Activated CD4-positive, alpha-beta T cell treated with anti-CD3 and anti-CD28 coated beads, Interleukin-2, amount 10 ng/mL, durations not matched to agents 7 days and 5 days (primary cell): ENCODE results near the gene FGF11. TPM values are rescaled to one million over a fixed set of nuclear protein-coding genes. Genes with fewer than 3 reads are reported as not detected.

Experiments
- CTCF ChIA-PET: fragments of 350-600 bp; sonication (Branson Sonifier 250); formaldehyde crosslinking; loops from one replicate; lab custom pipeline; 2021; ENCODE audit warnings: antibody characterized with exemption; lab: Charles Lee
- POLR2A ChIA-PET: fragments of 350-600 bp; sonication (Branson Sonifier 250); formaldehyde crosslinking; loops from one replicate; lab custom pipeline; 2021; ENCODE audit warnings: antibody characterized with exemption; lab: Charles Lee
- DNase-seq: peaks from one replicate; pipeline ENCODE4 v3.0.0-alpha.2; 2020
- H3K27ac Mint-ChIP-seq: one replicate; pipeline ENCODE4 v1.8.0; 2021; ENCODE audit warnings: mild to moderate bottlenecking, moderate library complexity, mixed read lengths
- H3K27me3 Mint-ChIP-seq: one replicate; pipeline ENCODE4 v1.8.0; 2021; ENCODE audit warnings: mixed read lengths
- H3K36me3 Mint-ChIP-seq: one replicate; pipeline ENCODE4 v1.8.0; 2021; ENCODE audit warnings: low read depth, mixed read lengths
- H3K4me1 Mint-ChIP-seq: one replicate; pipeline ENCODE4 v1.8.0; 2021; ENCODE audit warnings: mixed read lengths
- H3K4me3 Mint-ChIP-seq: one replicate; pipeline ENCODE4 v1.8.0; 2021; ENCODE audit warnings: mild to moderate bottlenecking, moderate library complexity, mixed read lengths
- H3K9me3 Mint-ChIP-seq: one replicate; pipeline ENCODE4 v1.8.0; 2021; ENCODE audit warnings: mixed read lengths
- total RNA-seq, 2 experiments: library from RNA; stranded (reverse); gene quantifications; one replicate each; pipeline ENCODE4 v1.2.3, GENCODE V29; 2021

FGF11 gene
- total RNA-seq, 2 experiments from 2014 or later = 6.8 to 9.4 TPM

DNA sequence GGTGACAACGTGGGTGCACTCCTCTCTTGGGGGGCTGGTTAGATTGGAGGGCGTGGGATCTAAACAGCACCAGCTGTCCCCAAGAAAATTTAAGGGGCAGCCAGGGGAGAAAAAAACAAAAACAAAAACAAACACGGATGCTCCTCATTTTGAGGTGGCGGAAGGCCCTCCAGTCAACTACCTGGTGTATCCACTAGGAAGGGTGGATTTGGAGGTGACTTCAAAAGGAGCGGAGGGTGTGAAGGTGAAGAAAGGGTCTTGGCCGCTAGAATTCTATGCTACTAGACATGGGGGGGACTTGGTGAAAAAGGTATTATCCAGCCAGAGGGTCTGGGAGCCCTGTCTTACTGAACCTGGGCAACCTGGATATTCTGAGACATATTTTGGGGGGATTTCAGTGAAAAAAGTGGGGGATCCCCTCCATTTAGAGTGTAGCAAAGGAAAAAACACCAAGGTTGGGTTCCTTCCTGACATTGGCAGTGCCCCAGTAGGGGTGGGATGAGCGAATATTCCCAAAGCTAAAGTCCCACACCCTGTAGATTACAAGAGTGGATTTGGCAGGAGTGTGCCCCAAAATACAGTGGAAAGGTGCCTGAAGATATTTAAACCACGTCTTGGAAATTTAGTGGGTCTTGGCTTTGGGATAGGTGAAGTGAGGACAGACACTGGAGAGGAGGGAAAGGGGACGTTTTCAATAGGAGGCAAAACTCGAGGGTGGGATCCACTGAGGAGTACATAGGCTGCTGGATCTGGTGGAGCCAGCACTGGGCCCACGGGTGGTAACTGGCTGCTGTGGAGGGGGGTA lies 454 bp upstream of the FGF11 start:
- POLR2A ChIA-PET = no interaction called here
- Mint-ChIP-seq H3K27me3 (peaks cover 33% of the 10 kb centered on the region), H3K27ac (no peak overlapping the region), H3K36me3 (peaks cover 26% of the 10 kb centered on the region), H3K4me3 (peak overlapping the region; percentile 69), H3K9me3 (no peaks in the 10 kb centered on the region), H3K4me1 (peaks cover 43% of the 10 kb centered on the region)
- DNase-seq = no peak
- CTCF ChIA-PET = interaction anchor here (0.8 to 1.4 kb wide), 4 partner anchors 8 to 122 kb away, joined by 3 to 4 read pairs (median 4); no protein-coding TSS in a partner anchor

GRCh38 chr17:7440113-7440833 lies 961 bp downstream of the FGF11 start:
- peaks cover 45% of the 10 kb centered on the region for H3K4me1 Mint-ChIP-seq
- H3K27me3 Mint-ChIP-seq = peaks cover 45% of the 10 kb centered on the region
- ChIA-PET POLR2A (no interaction called here), CTCF (interaction anchor here (0.5 to 1.9 kb wide), 9 partner anchors 12 to 144 kb away, joined by 3 to 10 read pairs (median 4); partner anchors contain the start of gene TMEM95)
- peaks cover 27% of the 10 kb centered on the region for H3K36me3 Mint-ChIP-seq
- peak; percentile 43 for DNase-seq
- H3K4me3 Mint-ChIP-seq = peak overlapping the region; percentile 80
- H3K27ac Mint-ChIP-seq = peak overlapping the region; percentile 51
- no peaks in the 10 kb centered on the region for H3K9me3 Mint-ChIP-seq

DNA sequence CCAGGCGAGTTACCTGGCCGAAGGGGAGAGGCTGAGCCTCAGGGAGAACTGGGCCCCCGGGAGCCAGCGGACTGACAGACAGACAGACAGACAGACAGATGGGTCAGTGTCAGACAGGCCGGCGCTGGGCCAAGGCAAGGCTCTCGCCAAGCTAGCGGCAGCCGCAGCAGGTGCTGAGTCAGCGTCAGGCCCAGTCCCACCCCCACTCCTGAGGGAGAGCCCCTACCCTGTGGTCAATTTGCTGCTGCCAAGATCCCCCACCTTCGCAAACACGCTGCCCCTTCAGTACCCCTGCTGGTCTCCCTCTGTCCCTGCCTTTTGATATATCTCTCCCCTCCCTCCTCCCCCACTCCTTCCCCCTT lies 1.5 kb downstream of the FGF11 start:
- Mint-ChIP-seq H3K4me1 (peaks cover 47% of the 10 kb centered on the region), H3K36me3 (peaks cover 28% of the 10 kb centered on the region), H3K4me3 (peak overlapping the region; percentile 80), H3K27me3 (peaks cover 50% of the 10 kb centered on the region), H3K9me3 (no peaks in the 10 kb centered on the region), H3K27ac (no peak overlapping the region)
- CTCF ChIA-PET = interaction anchor here (0.9 to 1.9 kb wide), 7 partner anchors 14 to 145 kb away, joined by 3 to 10 read pairs (median 4); partner anchors contain the start of gene TMEM95
- POLR2A ChIA-PET = no interaction called here
- peak; percentile 19 for DNase-seq

GRCh38 chr17:7441266-7441665 lies 2.0 kb downstream of the FGF11 start:
- POLR2A ChIA-PET = interaction anchor here (0.5 to 0.6 kb wide), 2 partner anchors 18 to 93 kb away, joined by 3 to 4 read pairs; no protein-coding TSS in a partner anchor
- H3K36me3 Mint-ChIP-seq = peaks cover 28% of the 10 kb centered on the region
- peaks cover 55% of the 10 kb centered on the region for H3K27me3 Mint-ChIP-seq

GRCh38 chr17:7442142-7442541 lies 2.8 kb downstream of the FGF11 start:
- H3K9me3 Mint-ChIP-seq = no peaks in the 10 kb centered on the region
- no peak for DNase-seq
- no peak overlapping the region for H3K4me3 Mint-ChIP-seq
- no peak overlapping the region for H3K27ac Mint-ChIP-seq
- peaks cover 29% of the 10 kb centered on the region for H3K36me3 Mint-ChIP-seq
- peaks cover 59% of the 10 kb centered on the region for H3K27me3 Mint-ChIP-seq
- H3K4me1 Mint-ChIP-seq = peaks cover 42% of the 10 kb centered on the region
- CTCF ChIA-PET = interaction anchor here (0.7 to 1.9 kb wide), 4 partner anchors 20 to 119 kb away, joined by 3 to 10 read pairs (median 5); partner anchors contain the start of gene TMEM95
- POLR2A ChIA-PET = no interaction called here

More at GRCh38 chr17:7441266-7441665, 2.0 kb downstream of the FGF11 start:
- DNase-seq = no peak
- no peaks in the 10 kb centered on the region for H3K9me3 Mint-ChIP-seq
- no peak overlapping the region for H3K4me3 Mint-ChIP-seq
- CTCF ChIA-PET = interaction anchor here (0.7 to 1.9 kb wide), 7 partner anchors 13 to 145 kb away, joined by 3 to 10 read pairs (median 4); partner anchors contain the start of gene TMEM95
- H3K27ac Mint-ChIP-seq = no peak overlapping the region
- H3K4me1 Mint-ChIP-seq = peaks cover 46% of the 10 kb centered on the region

DNA sequence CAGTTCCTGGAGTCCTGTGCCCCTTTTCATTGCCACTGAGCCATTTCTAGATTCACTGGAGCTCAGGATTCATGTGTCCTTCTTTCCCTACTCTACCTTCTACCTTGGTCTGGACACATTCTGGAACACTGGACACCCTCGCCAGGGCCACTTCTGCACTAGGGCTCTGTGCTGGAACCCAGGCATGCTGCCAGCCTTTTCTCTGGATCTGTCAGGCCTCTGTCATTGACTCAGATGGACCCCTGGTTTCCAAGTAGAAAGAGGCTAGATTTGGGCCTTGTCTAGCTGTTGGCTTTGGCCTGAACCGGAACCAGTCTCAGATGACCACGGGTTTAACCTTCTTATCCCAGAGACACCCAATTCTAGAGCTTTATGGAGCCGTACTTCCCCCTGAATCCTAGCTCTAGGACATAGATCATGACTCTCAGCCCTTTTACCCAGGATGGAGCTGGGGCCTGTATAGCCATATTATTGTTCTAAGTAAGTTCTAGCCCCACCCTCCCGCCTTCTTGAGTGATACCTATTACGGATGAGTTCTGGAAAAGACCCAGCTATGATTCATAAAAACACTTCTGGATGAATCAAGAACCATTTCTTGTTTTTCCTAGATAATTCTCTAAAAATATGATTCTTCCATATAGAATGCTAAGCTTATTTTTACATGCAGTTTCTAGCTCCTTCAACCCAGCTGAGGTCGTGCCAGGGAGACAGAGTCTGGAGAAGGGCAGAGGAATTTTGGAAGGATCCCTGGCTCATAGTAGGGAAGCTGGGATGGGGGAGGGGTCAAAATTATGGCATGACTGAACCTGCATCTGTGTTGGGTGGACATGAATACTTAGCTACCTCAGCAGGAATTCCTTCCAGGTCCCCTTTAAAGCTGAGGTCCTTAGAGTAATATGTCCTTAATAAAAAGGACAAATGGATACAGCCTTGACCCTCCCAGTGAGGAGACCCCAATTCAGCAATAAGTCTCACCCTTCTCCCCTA lies 4.5 kb downstream of the FGF11 start:
- CTCF ChIA-PET = interaction anchor here (0.6 to 2.8 kb wide), 13 partner anchors 8 to 171 kb away, joined by 3 to 28 read pairs (median 3); partner anchors contain the start of genes FXR2, SENP3, SPEM3 and TMEM102
- no peaks in the 10 kb centered on the region for H3K9me3 Mint-ChIP-seq
- peaks cover 59% of the 10 kb centered on the region for H3K27me3 Mint-ChIP-seq
- POLR2A ChIA-PET = no interaction called here
- H3K4me1 Mint-ChIP-seq = peaks cover 31% of the 10 kb centered on the region
- H3K36me3 Mint-ChIP-seq = peaks cover 27% of the 10 kb centered on the region
- H3K27ac Mint-ChIP-seq = no peak overlapping the region
- no peak overlapping the region for H3K4me3 Mint-ChIP-seq
- no peak for DNase-seq

GRCh38 chr17:7444682-7445618 lies 5.6 kb downstream of the FGF11 start, which contains the start of gene CHRNB1:
Gene CHRNB1, plus strand, starts transcription at chr17:7445061. Its CDS starts 67 bp downstream, at chr17:7445128.
- Mint-ChIP-seq H3K4me1 (peaks cover 26% of the 10 kb centered on the region), H3K27me3 (peaks cover 55% of the 10 kb centered on the region), H3K9me3 (no peaks in the 10 kb centered on the region), H3K36me3 (peaks cover 23% of the 10 kb centered on the region), H3K4me3 (peak within 1 kb of the TSS; percentile 72), H3K27ac (peak within 1 kb of the TSS; percentile 33)
- POLR2A ChIA-PET = no interaction called here
- no peak for DNase-seq
- CTCF ChIA-PET = interaction anchor here (0.5 to 2.8 kb wide), 11 partner anchors 9 to 170 kb away, joined by 3 to 28 read pairs (median 3); partner anchors contain the start of genes FXR2, SENP3, SOX15 and TMEM102

- Mint-ChIP-seq H3K9me3 (no peaks in the 10 kb centered on the region), H3K36me3 (peaks cover 23% of the 10 kb centered on the region), H3K27me3 (peaks cover 49% of the 10 kb centered on the region), H3K27ac (peak overlapping the region; percentile 33), H3K4me3 (peak overlapping the region; percentile 72), H3K4me1 (peaks cover 23% of the 10 kb centered on the region)
- ChIA-PET CTCF (interaction anchor here (0.5 to 2.8 kb wide), 6 partner anchors 9 to 144 kb away, joined by 3 to 28 read pairs (median 6); partner anchors contain the start of genes SENP3, SOX15 and TMEM102), POLR2A (interaction anchor here (0.6 kb wide), 1 partner anchor 41 kb away, joined by 4 read pairs; the partner anchor contains the start of gene TMEM256)
- DNase-seq = peak; percentile 47
Measured at GRCh38 chr17:7445619-7445968, 6.3 kb downstream of the FGF11 start.

DNA sequence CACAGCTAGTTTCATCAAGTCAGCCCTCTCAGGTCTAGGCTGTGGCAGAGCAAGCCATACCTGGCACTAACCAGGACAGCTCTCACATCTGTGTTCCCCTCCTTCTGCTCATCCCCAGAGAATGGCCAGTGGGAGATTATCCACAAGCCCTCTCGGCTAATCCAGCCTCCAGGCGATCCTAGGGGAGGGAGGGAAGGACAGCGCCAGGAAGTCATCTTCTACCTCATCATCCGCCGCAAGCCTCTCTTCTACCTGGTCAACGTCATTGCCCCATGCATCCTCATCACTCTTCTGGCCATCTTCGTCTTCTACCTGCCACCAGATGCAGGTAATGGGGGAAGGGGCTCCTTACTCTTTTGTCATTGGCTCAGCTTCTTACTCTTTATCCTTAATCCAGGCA lies 9.1 kb downstream of the FGF11 start:
- H3K27me3 Mint-ChIP-seq = peaks cover 33% of the 10 kb centered on the region
- peaks cover 27% of the 10 kb centered on the region for H3K36me3 Mint-ChIP-seq
- H3K9me3 Mint-ChIP-seq = no peaks in the 10 kb centered on the region
- H3K27ac Mint-ChIP-seq = no peak overlapping the region
- H3K4me3 Mint-ChIP-seq = no peak overlapping the region
- ChIA-PET CTCF (interaction anchor here (1.3 kb wide), 1 partner anchor 112 kb away, joined by 3 read pairs; no protein-coding TSS in a partner anchor), POLR2A (interaction anchor here (0.7 kb wide), 1 partner anchor 139 kb away, joined by 3 read pairs; no protein-coding TSS in a partner anchor)
- H3K4me1 Mint-ChIP-seq = peaks cover 28% of the 10 kb centered on the region
- no peak for DNase-seq

- H3K9me3 Mint-ChIP-seq = no peaks in the 10 kb centered on the region
- CTCF ChIA-PET = interaction anchor here (1.6 to 3.5 kb wide), 2 partner anchors 16 to 23 kb away, joined by 4 to 14 read pairs; no protein-coding TSS in a partner anchor
- H3K36me3 Mint-ChIP-seq = peaks cover 37% of the 10 kb centered on the region
- POLR2A ChIA-PET = interaction anchor here (0.8 kb wide), 1 partner anchor 24 kb away, joined by 5 read pairs; the partner anchor contains the start of gene POLR2A
- no peak overlapping the region for H3K4me3 Mint-ChIP-seq
- no peak overlapping the region for H3K27ac Mint-ChIP-seq
- H3K27me3 Mint-ChIP-seq = no peaks in the 10 kb centered on the region
- no peak for DNase-seq
- peaks cover 25% of the 10 kb centered on the region for H3K4me1 Mint-ChIP-seq
Measured at GRCh38 chr17:7459961-7460545, 20.7 kb downstream of the FGF11 start.
